ENCODE results near the gene AGO3.

DNA sequence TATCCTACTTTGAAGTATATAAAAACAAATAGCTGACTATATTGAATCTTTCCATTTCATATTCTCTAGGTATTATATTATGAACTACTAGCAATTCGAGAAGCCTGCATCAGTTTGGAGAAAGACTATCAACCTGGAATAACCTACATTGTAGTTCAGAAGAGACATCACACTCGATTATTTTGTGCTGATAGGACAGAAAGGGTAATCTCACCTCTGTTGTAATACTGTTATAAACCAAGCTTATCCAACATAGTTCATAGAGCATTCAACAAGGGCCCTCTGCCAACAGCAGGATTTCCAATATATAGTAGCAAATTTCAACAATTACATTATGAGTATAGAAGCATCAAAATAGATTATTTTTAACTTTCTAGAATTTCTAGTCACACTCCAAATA is 109.3 kb downstream of the AGO3 start:
- TF ChIP-seq EZH2 (IDR thresholded peaks at IDR 0.05; ENCODE audit: insufficient read depth, low read length), result no peak
- TF ChIP-seq, protein P1, sequence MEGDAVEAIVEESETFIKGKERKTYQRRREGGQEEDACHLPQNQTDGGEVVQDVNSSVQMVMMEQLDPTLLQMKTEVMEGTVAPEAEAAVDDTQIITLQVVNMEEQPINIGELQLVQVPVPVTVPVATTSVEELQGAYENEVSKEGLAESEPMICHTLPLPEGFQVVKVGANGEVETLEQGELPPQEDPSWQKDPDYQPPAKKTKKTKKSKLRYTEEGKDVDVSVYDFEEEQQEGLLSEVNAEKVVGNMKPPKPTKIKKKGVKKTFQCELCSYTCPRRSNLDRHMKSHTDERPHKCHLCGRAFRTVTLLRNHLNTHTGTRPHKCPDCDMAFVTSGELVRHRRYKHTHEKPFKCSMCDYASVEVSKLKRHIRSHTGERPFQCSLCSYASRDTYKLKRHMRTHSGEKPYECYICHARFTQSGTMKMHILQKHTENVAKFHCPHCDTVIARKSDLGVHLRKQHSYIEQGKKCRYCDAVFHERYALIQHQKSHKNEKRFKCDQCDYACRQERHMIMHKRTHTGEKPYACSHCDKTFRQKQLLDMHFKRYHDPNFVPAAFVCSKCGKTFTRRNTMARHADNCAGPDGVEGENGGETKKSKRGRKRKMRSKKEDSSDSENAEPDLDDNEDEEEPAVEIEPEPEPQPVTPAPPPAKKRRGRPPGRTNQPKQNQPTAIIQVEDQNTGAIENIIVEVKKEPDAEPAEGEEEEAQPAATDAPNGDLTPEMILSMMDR (IDR thresholded peaks at IDR 0.05; ENCODE audit: insufficient read depth, low read depth, low read length), result no peak

Measured in astrocyte (in vitro differentiated cells and primary cell).